A549 (cell line): ENCODE data around the gene OVOL3.

ENCODE experiments used
- CEBPB ChIP-seq, 2 experiments: fragments of >200 bp in 1 of 2; sonication (Bioruptor Twin) in 1 of 2; formaldehyde crosslinking in 1 of 2; IDR thresholded peaks; 2 replicates each; pipeline ENCODE4 v1.6.1; 2012 to 2016
- CTCF ChIP-seq: fragments of >200 bp; sonication (Bioruptor Twin); formaldehyde crosslinking; IDR thresholded peaks from 3 replicates; pipeline ENCODE4 v1.5.1; 2016
- EHMT2 ChIP-seq: fragments of 200-600 bp; sonication (generic); IDR thresholded peaks from 2 replicates; pipeline ENCODE4 v1.6.1; 2016; ENCODE audit warnings: antibody characterized with exemption, low read depth, mild to moderate bottlenecking, moderate library complexity
- ELK1 ChIP-seq: fragments of 150-350 bp; IDR thresholded peaks from 2 replicates; pipeline ENCODE4 v1.6.1; 2014; ENCODE audit warnings: low read depth, mild to moderate bottlenecking, low read length
- EP300 ChIP-seq, 2 experiments: fragments of >200 bp; sonication (Bioruptor Twin); formaldehyde crosslinking; IDR thresholded peaks; 2 replicates in 1 of 2; 3 replicates in 1 of 2; pipeline ENCODE4 v1.6.1; 2016 to 2017
- GATA3 ChIP-seq: IDR thresholded peaks from 2 replicates; pipeline ENCODE4 v1.6.1; 2012; ENCODE audit warnings: borderline replicate concordance
- HMGXB4 ChIP-seq: fragments of 250-450 bp; sonication (Bioruptor Pico); IDR thresholded peaks from 2 replicates; pipeline ENCODE4 v1.5.0; 2021; ENCODE audit warnings: mild to moderate bottlenecking, moderate library complexity, borderline replicate concordance
- HOXA7 ChIP-seq: fragments of 250-450 bp; sonication (Bioruptor Pico); IDR thresholded peaks from 2 replicates; pipeline ENCODE4 v1.5.0; 2020; ENCODE audit warnings: mild to moderate bottlenecking, moderate library complexity
- MAFK ChIP-seq: fragments of 450-650 bp; IDR thresholded peaks from 2 replicates; pipeline ENCODE4 v1.6.1; 2014; ENCODE audit not compliant: partially characterized antibody
- NPAS2 ChIP-seq: fragments of 250-450 bp; sonication (Bioruptor Pico); IDR thresholded peaks from 2 replicates; pipeline ENCODE4 v1.8.0; 2022; ENCODE audit warnings: mild to moderate bottlenecking, moderate library complexity, borderline replicate concordance
- NR3C1 ChIP-seq: fragments of >200 bp; sonication (Bioruptor Twin); formaldehyde crosslinking; IDR thresholded peaks from 3 replicates; pipeline ENCODE4 v1.6.1; 2017
- POLR2A ChIP-seq: IDR thresholded peaks from 2 replicates; pipeline ENCODE4 v1.6.1; 2012; ENCODE audit warnings: mild to moderate bottlenecking, low read length
- REST ChIP-seq: fragments of 200-600 bp; sonication (generic); IDR thresholded peaks from 2 replicates; pipeline ENCODE4 v1.6.1; 2016; ENCODE audit warnings: antibody characterized with exemption, mild to moderate bottlenecking, moderate library complexity
- RFX5 ChIP-seq: fragments of 450-650 bp; IDR thresholded peaks from 2 replicates; pipeline ENCODE4 v1.7.1; 2014; ENCODE audit warnings: antibody characterized with exemption, mild to moderate bottlenecking, moderate library complexity

GRCh38 chr19:36120092-36120983 is 9.4 kb downstream of the OVOL3 start:
- TF ChIP-seq POLR2A (no peak), CTCF (no peak), EHMT2 (no peak), HMGXB4 (CRISPR knock-in tag) (no peak), MAFK (no peak), ELK1 (no peak), EP300 (IDR thresholded peaks at IDR 0.05) (no peak), CEBPB (IDR thresholded peaks at IDR 0.05) (no peak), NR3C1 (no peak), GATA3 (no peak), RFX5 (no peak), NPAS2 (no peak), HOXA7 (CRISPR knock-in tag) (no peak), REST (no peak)
